ENCODE results near the gene FAM210A.

DNA sequence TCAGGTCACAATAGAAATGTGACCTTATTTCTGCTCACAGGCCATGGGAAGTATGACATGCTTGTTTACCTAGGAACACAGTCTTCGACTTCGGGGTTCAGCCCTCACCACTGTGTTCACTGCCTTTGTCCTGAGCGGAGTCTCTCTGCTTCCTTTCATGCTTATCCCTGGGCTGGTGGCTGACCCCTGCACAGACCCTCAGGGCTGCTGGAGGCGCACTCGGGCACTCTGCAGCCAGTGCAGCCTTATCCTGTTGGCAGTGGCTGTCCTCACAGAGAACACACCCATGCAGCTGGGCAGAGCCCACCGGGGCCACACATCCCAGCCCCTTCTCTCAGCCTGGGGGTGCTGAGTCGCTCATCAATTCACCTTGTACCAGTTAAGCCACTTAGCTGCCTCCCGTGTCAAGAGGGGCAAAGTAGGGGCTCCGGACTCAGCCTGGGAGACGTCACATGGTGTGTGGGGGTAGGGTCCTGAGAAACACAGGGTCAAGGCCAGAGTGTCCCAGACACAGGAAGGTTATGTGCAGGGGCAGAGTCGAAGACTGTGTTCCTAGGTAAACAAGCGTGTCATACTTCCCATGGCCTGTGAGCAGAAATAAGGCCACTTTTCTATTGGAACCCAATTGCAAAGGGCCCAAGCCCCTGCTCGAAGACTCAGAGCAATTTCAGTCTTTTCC is 107.5 kb downstream of the FAM210A start:
- TF ChIP-seq YY1 (IDR thresholded peaks at IDR 0.05; ENCODE audit: insufficient read depth, insufficient read length): no peak
- TF ChIP-seq ZNF274 (IDR thresholded peaks at IDR 0.05; ENCODE audit: low read depth, low read length): no peak

Data from NT2/D1 (cell line).